HEK293 (cell line): ENCODE measurements around the gene TTLL1.
A peak's percentile ranks its signal among the peaks of the same experiment; 100 is the strongest.

ENCODE experiments used
- CTCF ChIA-PET: fragments of 350-600 bp; formaldehyde crosslinking; extraction: SDS; loops from one replicate; lab custom pipeline; 2021; ENCODE audit warnings: antibody characterized with exemption; lab: Yijun Ruan, JAX
- POLR2A ChIA-PET: fragments of 300-600 bp; formaldehyde crosslinking; extraction: SDS; loops from one replicate; lab custom pipeline; 2020; ENCODE audit warnings: antibody characterized with exemption, inconsistent platforms; lab: Yijun Ruan, JAX
- H3K27ac ChIP-seq: fragments of 200-500 bp; sonication (Bioruptor generic); 2 replicates; pipeline ENCODE4 v1.5.1; 2014; ENCODE audit warnings: low read depth, low read length, control low read depth, inconsistent platforms; ENCODE audit errors: extremely low read depth
- H3K36me3 ChIP-seq, 2 experiments: fragments of 200-500 bp in 1 of 2; sonication (Bioruptor generic) in 1 of 2; 1 replicate in 1 of 2; 2 replicates in 1 of 2; pipeline ENCODE4 v1.5.1; 2014 to 2017; ENCODE audit warnings: inconsistent platforms in 2 of 2, low read length in 2 of 2; ENCODE audit not compliant: control insufficient read depth in 2 of 2, insufficient read depth in 1 of 2
- H3K4me1 ChIP-seq: fragments of 200-500 bp; sonication (Bioruptor generic); 2 replicates; pipeline ENCODE4 v1.5.1; 2014; ENCODE audit warnings: mild to moderate bottlenecking, low read length, inconsistent platforms; ENCODE audit not compliant: control insufficient read depth, insufficient read depth
- H3K4me3 ChIP-seq: 2 replicates; pipeline ENCODE4 v1.5.1; 2011; ENCODE audit warnings: low read depth, mild to moderate bottlenecking, control low read depth, low read length, moderate library complexity
- H3K9me3 ChIP-seq: fragments of 200-500 bp; sonication (Bioruptor generic); 2 replicates; pipeline ENCODE4 v1.5.1; 2014; ENCODE audit warnings: low read depth, low read length, inconsistent platforms; ENCODE audit not compliant: control insufficient read depth, insufficient read depth
- BCL11A ChIP-seq: fragments of 450-650 bp; formaldehyde crosslinking; IDR thresholded peaks from 2 replicates; pipeline ENCODE4 v1.5.1; 2016; ENCODE audit warnings: low read depth, missing biosample characterization, missing genetic modification characterization
- EGR2 ChIP-seq: fragments of 450-650 bp; formaldehyde crosslinking; IDR thresholded peaks from 2 replicates; pipeline ENCODE4 v1.5.1; 2016; ENCODE audit warnings: low read depth, missing biosample characterization, missing genetic modification characterization
- FEZF1 ChIP-seq: fragments of 450-650 bp; formaldehyde crosslinking; IDR thresholded peaks from 2 replicates; pipeline ENCODE4 v1.5.1; 2016; ENCODE audit warnings: missing biosample characterization, missing genetic modification characterization
- GFI1B ChIP-seq: fragments of 450-650 bp; formaldehyde crosslinking; IDR thresholded peaks from 2 replicates; pipeline ENCODE4 v1.5.1; 2016; ENCODE audit warnings: missing biosample characterization, missing genetic modification characterization
- HOXD13 ChIP-seq: sonication (generic); formaldehyde crosslinking; IDR thresholded peaks from 2 replicates; pipeline ENCODE4 v1.8.0; 2022; ENCODE audit warnings: missing genetic modification reagents, borderline replicate concordance
- MZF1 ChIP-seq: fragments of 450-650 bp; formaldehyde crosslinking; IDR thresholded peaks from 2 replicates; pipeline ENCODE4 v1.5.1; 2017; ENCODE audit warnings: missing biosample characterization, missing genetic modification characterization, borderline replicate concordance
- OSR2 ChIP-seq: fragments of 450-650 bp; formaldehyde crosslinking; IDR thresholded peaks from 2 replicates; pipeline ENCODE4 v1.5.1; 2016; ENCODE audit warnings: missing biosample characterization, missing genetic modification characterization
- ZFP3 ChIP-seq: fragments of 450-650 bp; formaldehyde crosslinking; IDR thresholded peaks from 2 replicates; pipeline ENCODE4 v1.5.1; 2016; ENCODE audit warnings: low read depth, missing biosample characterization, missing genetic modification characterization
- ZNF112 ChIP-seq: fragments of 450-650 bp; formaldehyde crosslinking; IDR thresholded peaks from 2 replicates; pipeline ENCODE4 v1.5.0; 2017; ENCODE audit warnings: missing biosample characterization, missing genetic modification characterization
- ZNF24 ChIP-seq: fragments of 450-650 bp; formaldehyde crosslinking; IDR thresholded peaks from 2 replicates; pipeline ENCODE4 v1.5.1; 2016; ENCODE audit warnings: missing biosample characterization, missing genetic modification characterization
- ZNF274 ChIP-seq, 2 experiments: fragments of 200-500 bp in 1 of 2; fragments of 450-650 bp in 1 of 2; sonication (Bioruptor generic) in 1 of 2; formaldehyde crosslinking in 1 of 2; IDR thresholded peaks; 2 replicates each; pipeline versions ENCODE4 v1.5.1 to v1.6.1; 2014 to 2016; ENCODE audit warnings: borderline replicate concordance in 1 of 2, inconsistent platforms in 1 of 2, low read length in 1 of 2, missing biosample characterization in 1 of 2, missing genetic modification characterization in 1 of 2
- ZNF280D ChIP-seq: fragments of 450-650 bp; formaldehyde crosslinking; IDR thresholded peaks from 2 replicates; pipeline ENCODE4 v1.5.1; 2016; ENCODE audit warnings: missing biosample characterization, missing genetic modification characterization
- ZNF350 ChIP-seq: fragments of 450-650 bp; formaldehyde crosslinking; IDR thresholded peaks from 2 replicates; pipeline ENCODE4 v1.5.0; 2017; ENCODE audit warnings: missing biosample characterization, mild to moderate bottlenecking, missing genetic modification characterization
- ZNF354C ChIP-seq: fragments of 450-650 bp; formaldehyde crosslinking; IDR thresholded peaks from 2 replicates; pipeline ENCODE4 v1.5.1; 2016; ENCODE audit warnings: missing biosample characterization, missing genetic modification characterization, low read depth, borderline replicate concordance
- ZNF529 ChIP-seq: fragments of 450-650 bp; formaldehyde crosslinking; IDR thresholded peaks from 2 replicates; pipeline ENCODE4 v1.5.1; 2017; ENCODE audit warnings: missing genetic modification characterization, missing biosample characterization; ENCODE audit not compliant: insufficient replicate concordance
- ZNF561 ChIP-seq: fragments of 450-650 bp; IDR thresholded peaks from 2 replicates; pipeline ENCODE4 v1.5.1; 2018; ENCODE audit warnings: missing biosample characterization, missing genetic modification characterization, borderline replicate concordance
- ZNF621 ChIP-seq: fragments of 450-650 bp; formaldehyde crosslinking; IDR thresholded peaks from 2 replicates; pipeline ENCODE4 v1.5.1; 2017; ENCODE audit warnings: missing biosample characterization, missing genetic modification characterization
- ZNF624 ChIP-seq: fragments of 450-650 bp; formaldehyde crosslinking; IDR thresholded peaks from 2 replicates; pipeline ENCODE4 v1.5.1; 2017; ENCODE audit warnings: missing biosample characterization, missing genetic modification characterization
- ZSCAN16 ChIP-seq: fragments of 450-650 bp; formaldehyde crosslinking; IDR thresholded peaks from 2 replicates; pipeline ENCODE4 v1.5.1; 2016; ENCODE audit warnings: missing biosample characterization, missing genetic modification characterization
- ZXDB ChIP-seq: fragments of 450-650 bp; formaldehyde crosslinking; IDR thresholded peaks from 2 replicates; pipeline ENCODE4 v1.5.1; 2016; ENCODE audit warnings: missing biosample characterization, missing genetic modification characterization
- TF ChIP-seq, protein P1 (sequence below): fragments of 450-650 bp; formaldehyde crosslinking; IDR thresholded peaks from 2 replicates; pipeline ENCODE4 v1.5.1; 2017; ENCODE audit warnings: missing biosample characterization, missing genetic modification characterization
- TF ChIP-seq, protein P2 (sequence below): fragments of 450-650 bp; formaldehyde crosslinking; IDR thresholded peaks from 2 replicates; pipeline ENCODE4 v1.5.1; 2016; ENCODE audit warnings: missing biosample characterization, missing genetic modification characterization

Gene TTLL1

DNA sequence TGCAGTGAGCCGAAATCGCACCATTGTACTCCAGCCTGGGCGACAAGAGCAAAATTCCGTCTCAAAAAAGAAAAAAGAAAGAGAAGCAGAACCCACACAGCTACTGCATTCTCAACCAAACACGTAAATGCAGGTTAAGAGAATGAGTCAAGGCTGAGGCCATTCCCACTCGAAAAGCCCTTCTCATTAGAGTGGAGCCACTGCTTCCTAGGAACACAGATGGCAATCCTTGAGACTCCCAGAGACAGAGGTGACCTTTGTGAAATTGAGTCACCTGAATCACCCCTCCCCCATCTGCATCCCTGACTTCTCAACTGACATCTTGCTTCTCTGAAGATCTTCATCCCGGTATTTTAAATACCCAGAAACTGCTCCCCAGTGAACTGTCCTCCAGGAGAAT lies 82.4 kb downstream of the TTLL1 start:
- ChIA-PET CTCF (interaction anchor here (0.6 to 1.5 kb wide), 2 partner anchors 8 to 16 kb away, joined by 4 to 7 read pairs; no protein-coding TSS in a partner anchor), POLR2A (interaction anchor here (9.9 kb wide), 1 partner anchor 8 kb away, joined by 67 read pairs; the partner anchor contains the start of gene PACSIN2)
- H3K36me3 ChIP-seq = no peaks in the 10 kb centered on the region
- peaks cover 22% of the 10 kb centered on the region for H3K4me1 ChIP-seq
- H3K4me3 ChIP-seq = no peak overlapping the region
- H3K9me3 ChIP-seq = no peaks in the 10 kb centered on the region
- TF ChIP-seq, protein P1, sequence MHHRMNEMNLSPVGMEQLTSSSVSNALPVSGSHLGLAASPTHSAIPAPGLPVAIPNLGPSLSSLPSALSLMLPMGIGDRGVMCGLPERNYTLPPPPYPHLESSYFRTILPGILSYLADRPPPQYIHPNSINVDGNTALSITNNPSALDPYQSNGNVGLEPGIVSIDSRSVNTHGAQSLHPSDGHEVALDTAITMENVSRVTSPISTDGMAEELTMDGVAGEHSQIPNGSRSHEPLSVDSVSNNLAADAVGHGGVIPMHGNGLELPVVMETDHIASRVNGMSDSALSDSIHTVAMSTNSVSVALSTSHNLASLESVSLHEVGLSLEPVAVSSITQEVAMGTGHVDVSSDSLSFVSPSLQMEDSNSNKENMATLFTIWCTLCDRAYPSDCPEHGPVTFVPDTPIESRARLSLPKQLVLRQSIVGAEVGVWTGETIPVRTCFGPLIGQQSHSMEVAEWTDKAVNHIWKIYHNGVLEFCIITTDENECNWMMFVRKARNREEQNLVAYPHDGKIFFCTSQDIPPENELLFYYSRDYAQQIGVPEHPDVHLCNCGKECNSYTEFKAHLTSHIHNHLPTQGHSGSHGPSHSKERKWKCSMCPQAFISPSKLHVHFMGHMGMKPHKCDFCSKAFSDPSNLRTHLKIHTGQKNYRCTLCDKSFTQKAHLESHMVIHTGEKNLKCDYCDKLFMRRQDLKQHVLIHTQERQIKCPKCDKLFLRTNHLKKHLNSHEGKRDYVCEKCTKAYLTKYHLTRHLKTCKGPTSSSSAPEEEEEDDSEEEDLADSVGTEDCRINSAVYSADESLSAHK (tag by site-specific recombination) = peak; percentile 78
- TF ChIP-seq ZXDB = no peak
- TF ChIP-seq OSR2 = 0 out of 2 replicates have a peak, but pooled peaks have one; percentile 8
- H3K27ac ChIP-seq = no peak overlapping the region

- Histone ChIP-seq H3K36me3 (no peaks in the 10 kb centered on the region), H3K4me1 (peaks cover 22% of the 10 kb centered on the region), H3K4me3 (no peak overlapping the region), H3K27ac (no peak overlapping the region), H3K9me3 (no peaks in the 10 kb centered on the region)
- POLR2A ChIA-PET = interaction anchor here (9.9 kb wide), 1 partner anchor 9 kb away, joined by 67 read pairs; the partner anchor contains the start of gene PACSIN2
- no peak for TF ChIP-seq ZNF621
- no peak for TF ChIP-seq ZNF561 (tag by site-specific recombination)
- no peak for TF ChIP-seq BCL11A (tag by site-specific recombination)
- TF ChIP-seq MZF1 (tag by site-specific recombination) = no peak
- no peak for TF ChIP-seq FEZF1 (tag by site-specific recombination)
- TF ChIP-seq, protein P2, sequence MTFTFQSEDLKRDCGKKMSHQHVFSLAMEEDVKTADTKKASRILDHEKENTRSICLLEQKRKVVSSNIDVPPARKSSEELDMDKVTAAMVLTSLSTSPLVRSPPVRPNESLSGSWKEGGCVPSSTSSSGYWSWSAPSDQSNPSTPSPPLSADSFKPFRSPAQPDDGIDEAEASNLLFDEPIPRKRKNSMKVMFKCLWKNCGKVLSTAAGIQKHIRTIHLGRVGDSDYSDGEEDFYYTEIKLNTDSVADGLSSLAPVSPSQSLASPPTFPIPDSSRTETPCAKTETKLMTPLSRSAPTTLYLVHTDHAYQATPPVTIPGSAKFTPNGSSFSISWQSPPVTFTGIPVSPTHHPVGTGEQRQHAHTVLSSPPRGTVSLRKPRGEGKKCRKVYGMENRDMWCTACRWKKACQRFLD (tag by site-specific recombination) = no peak
- no peak for TF ChIP-seq ZSCAN16 (tag by site-specific recombination)
- TF ChIP-seq ZNF280D = no peak
- no peak for TF ChIP-seq HOXD13 (CRISPR knock-in tag)
- TF ChIP-seq ZFP3 (tag by site-specific recombination) = no peak
- no peak for TF ChIP-seq ZNF529 (tag by site-specific recombination)
- no peak for TF ChIP-seq ZNF112 (tag by site-specific recombination)
- TF ChIP-seq ZNF24 (tag by site-specific recombination) = no peak
- TF ChIP-seq ZNF624 (tag by site-specific recombination) = no peak
- TF ChIP-seq ZNF274 (IDR thresholded peaks at IDR 0.05; ENCODE audit: low read length) = no peak
- TF ChIP-seq ZNF274 (tag by site-specific recombination; IDR thresholded peaks at IDR 0.05; ENCODE audit: borderline replicate concordance) = no peak
- TF ChIP-seq ZNF354C (tag by site-specific recombination) = no peak
- no peak for TF ChIP-seq ZNF350 (tag by site-specific recombination)
- TF ChIP-seq EGR2 (tag by site-specific recombination) = no peak
- no peak for TF ChIP-seq GFI1B (tag by site-specific recombination)
- CTCF ChIA-PET = interaction anchor here (0.6 to 1.5 kb wide), 2 partner anchors 9 to 15 kb away, joined by 4 to 7 read pairs; no protein-coding TSS in a partner anchor
These were observed 83.1 kb downstream of the TTLL1 start for GRCh38 chr22:43006016-43006505.
